Activated CD4-positive, alpha-beta T cell treated with anti-CD3 and anti-CD28 coated beads, Interleukin-2, Interleukin-4, amounts not matched to agents 100 ng/mL and 50 ng/mL, durations not matched to agents 16 hours and 8 hours (primary cell): Measurements from ENCODE around the gene TINAG.

ENCODE experiments used
- DNase-seq: peaks from one replicate; pipeline ENCODE4 v3.0.0-alpha.2; 2020; ENCODE audit warnings: low spot score

TINAG gene

DNA sequence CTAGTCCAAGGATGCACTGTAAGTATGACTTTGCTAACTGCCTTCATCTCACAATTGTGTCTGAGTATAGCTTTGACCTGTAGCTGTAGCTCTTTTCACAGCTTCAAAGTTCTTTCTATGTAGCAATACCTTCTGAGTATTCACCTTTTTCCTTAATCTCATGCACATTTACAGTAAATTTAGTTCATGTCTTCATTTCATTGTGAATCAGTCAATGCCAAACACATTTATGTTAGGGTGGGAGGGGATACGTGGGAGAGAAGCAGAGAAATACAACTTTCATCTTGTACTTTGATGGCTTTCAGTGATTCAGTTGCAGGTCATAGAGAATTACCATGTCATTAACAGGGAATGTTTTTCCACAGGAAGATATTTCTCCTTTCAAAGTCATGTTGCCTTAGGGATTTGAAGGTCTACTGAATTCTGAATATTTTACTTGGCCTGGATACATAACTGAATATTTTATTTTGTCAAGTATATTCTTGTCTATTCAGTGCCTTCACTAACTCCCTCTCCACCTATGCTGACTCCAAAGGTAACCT lies 119.2 kb downstream of the TINAG start:
- DNase-seq = no peak

DNA sequence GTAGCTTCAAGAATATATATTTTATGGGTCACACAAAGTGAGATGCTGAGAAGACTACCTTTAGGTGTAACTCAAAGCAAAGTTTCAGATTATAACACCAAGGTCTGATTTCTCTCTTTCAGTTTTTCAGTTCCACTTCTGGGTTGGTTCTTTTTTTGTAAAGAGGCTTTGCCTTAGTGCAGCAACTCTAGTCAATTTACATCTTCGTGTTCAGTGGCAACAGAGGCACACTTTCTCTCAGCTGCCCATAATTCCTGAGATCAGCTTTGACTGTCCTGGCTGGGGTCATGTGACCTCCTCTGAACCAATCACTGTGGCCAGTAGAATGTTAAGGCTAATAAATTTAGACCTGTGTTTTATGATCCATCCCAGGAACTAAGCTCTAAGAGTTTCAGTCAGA lies 120.2 kb downstream of the TINAG start:
- no peak for DNase-seq

DNA sequence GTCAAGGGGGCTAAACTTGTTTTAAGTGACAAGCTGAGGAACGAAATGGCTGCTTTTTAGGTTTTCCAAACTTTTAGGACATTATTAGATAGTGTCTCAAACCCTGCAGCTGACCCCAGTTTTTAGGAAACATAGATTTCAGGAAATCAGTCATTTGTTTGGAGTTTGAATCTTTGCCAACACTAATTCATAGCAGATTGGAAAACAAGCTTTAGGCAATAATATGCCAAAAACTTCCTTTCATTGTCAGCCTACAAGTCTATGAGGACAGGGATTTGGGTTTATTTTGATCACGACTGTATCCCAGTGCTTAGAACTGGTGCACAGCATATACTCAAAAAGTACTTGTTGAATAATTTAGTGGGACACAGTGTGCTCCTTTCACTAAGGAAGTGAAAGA lies 123.2 kb downstream of the TINAG start:
- DNase-seq = no peak
